ENCODE data around the gene TCN2.

- TF ChIP-seq CTCF (conservative IDR thresholded peaks at IDR 0.05; ENCODE audit: low read length) (no peak), EZH2phosphoT487 (IDR thresholded peaks at IDR 0.05; ENCODE audit: borderline replicate concordance, low read depth, low read length) (no peak)
These were observed 58.8 kb downstream of the TCN2 start for GRCh38 chr22:30665786-30666185.
